ENCODE measurements around the gene MDGA2. TPM values are rescaled to one million over a fixed set of nuclear protein-coding genes. Genes with fewer than 3 reads are reported as not detected.

Gene MDGA2
- total and polyA plus RNA-seq, 8 donors: 0.14 to 2.9 TPM; not detected in 6

DNA sequence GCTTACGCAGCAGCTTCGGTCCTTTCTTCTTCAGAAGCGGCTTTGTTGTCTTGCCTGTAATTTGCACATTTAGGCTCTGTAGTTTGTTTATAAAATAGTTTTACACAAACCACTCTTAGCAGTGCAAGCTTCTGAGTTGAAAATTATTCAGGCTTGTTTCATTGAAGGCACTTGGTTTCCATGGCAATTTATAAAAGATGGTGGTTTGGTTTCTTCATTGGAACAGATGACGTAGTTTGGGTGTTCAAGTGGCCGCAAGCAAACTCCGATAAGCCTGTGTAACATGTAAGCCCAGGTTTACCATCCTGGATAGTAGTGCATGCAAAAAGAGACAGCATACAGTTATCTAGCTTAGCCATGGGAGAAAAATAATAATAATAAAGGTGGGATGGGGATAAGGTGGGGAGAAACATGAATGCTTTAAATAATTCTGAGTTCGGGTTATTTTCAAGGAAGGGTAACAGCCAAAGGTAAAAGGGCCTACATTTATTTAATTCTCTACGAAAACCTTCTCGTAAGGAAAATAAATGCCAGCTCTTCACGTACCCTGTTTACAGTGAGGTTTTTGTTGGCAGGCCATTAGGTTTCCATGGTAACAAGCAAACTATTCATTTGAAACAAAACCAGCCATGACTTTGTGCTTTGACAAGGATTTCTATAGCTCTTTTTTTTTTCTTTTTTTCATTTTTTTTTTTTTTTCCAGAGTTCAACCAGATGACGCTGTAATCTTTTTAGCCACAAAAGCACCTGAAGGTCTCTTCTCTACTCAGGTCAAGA, 834.3 kb downstream of the MDGA2 start:
- Histone ChIP-seq H3K4me1 (no peaks in the 10 kb centered on the region), H3K27ac (no peak overlapping the region), H3K36me3 (no peaks in the 10 kb centered on the region), H3K27me3 (no peaks in the 10 kb centered on the region), H3K9me3 (no peaks in the 10 kb centered on the region), H3K4me3 (no peak overlapping the region)
- intact Hi-C loops (cut with DNase I; ENCODE audit: low total_unique reads): no loop called here
- TF ChIP-seq EP300 (IDR thresholded peaks at IDR 0.05): no peak
- no peak for TF ChIP-seq POLR2AphosphoS5 (IDR thresholded peaks at IDR 0.05)
- TF ChIP-seq, protein P1, sequence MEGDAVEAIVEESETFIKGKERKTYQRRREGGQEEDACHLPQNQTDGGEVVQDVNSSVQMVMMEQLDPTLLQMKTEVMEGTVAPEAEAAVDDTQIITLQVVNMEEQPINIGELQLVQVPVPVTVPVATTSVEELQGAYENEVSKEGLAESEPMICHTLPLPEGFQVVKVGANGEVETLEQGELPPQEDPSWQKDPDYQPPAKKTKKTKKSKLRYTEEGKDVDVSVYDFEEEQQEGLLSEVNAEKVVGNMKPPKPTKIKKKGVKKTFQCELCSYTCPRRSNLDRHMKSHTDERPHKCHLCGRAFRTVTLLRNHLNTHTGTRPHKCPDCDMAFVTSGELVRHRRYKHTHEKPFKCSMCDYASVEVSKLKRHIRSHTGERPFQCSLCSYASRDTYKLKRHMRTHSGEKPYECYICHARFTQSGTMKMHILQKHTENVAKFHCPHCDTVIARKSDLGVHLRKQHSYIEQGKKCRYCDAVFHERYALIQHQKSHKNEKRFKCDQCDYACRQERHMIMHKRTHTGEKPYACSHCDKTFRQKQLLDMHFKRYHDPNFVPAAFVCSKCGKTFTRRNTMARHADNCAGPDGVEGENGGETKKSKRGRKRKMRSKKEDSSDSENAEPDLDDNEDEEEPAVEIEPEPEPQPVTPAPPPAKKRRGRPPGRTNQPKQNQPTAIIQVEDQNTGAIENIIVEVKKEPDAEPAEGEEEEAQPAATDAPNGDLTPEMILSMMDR (IDR thresholded peaks at IDR 0.05): no peak
- no peak for TF ChIP-seq POLR2A (IDR thresholded peaks at IDR 0.05)
- WGBS, 5 donors: 76 to 91% (median 81%) methylated on average over 11 of the region's 11 CpGs
- peak in 1 of 2 donors; percentile 41 for DNase-seq

DNA sequence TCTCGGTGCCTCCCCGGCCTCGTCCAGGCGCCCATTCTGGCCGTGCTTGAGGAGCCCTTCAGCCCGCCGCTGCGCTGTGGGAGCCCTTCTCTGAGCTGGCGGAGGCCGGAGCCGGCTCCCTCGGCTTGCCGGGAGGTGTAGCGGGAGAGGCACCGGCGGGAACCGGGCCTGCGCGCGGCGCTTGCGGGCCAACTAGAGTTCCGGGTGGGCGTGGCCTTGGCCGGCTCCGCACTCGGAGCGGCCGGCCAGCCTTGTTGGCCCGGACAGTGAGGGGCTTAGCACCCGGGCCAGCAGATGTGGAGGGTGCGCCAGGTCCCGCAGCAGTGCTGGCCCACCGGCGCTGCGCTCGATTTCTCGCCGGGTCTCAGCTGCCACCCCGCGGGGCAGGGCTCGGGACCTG, 855.1 kb downstream of the MDGA2 start:
- Histone ChIP-seq H3K27ac (no peak overlapping the region), H3K9me3 (peaks cover 0 to 6% (median 3%) of the 10 kb centered on the region in 4 donors), H3K36me3 (no peaks in the 10 kb centered on the region), H3K27me3 (no peaks in the 10 kb centered on the region), H3K4me3 (no peak overlapping the region), H3K4me1 (no peaks in the 10 kb centered on the region)
- no peak for DNase-seq
- intact Hi-C loops (cut with DNase I; ENCODE audit: low total_unique reads): no loop called here
- WGBS, 5 donors: 94 to 97% (median 95%) methylated on average over 20 to 42 of the region's 42 CpGs
- TF ChIP-seq, protein P1 (IDR thresholded peaks at IDR 0.05): no peak
- no peak for TF ChIP-seq EP300 (IDR thresholded peaks at IDR 0.05)
- TF ChIP-seq POLR2A (IDR thresholded peaks at IDR 0.05): no peak
- no peak for TF ChIP-seq POLR2AphosphoS5 (IDR thresholded peaks at IDR 0.05)

DNA sequence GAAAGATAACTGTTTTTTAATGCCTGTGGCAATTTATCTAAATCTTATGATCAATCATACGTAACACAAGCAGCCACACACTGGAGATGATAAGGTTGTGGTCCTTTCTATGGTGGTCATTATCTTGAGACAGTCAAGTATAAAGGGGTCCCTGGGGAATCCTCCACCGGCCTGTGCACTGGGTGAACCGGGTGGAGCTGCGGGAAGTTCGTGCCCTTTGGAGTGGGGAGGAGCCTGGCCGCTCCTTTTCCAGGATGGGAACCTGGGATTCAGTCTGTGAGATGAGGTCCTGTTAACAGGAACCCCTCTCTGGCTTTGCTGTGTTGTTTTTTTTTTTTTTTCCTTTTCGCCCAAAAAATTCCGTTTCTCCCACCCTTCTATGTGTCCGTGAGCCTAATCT, 856.3 kb downstream of the MDGA2 start:
- H3K27me3 ChIP-seq: no peaks in the 10 kb centered on the region
- DNase-seq: no peak
- 75 to 86% (median 84%) methylated on average over 9 of the region's 9 CpGs for WGBS, 5 donors
- no peak overlapping the region for H3K4me3 ChIP-seq
- no peaks in the 10 kb centered on the region for H3K36me3 ChIP-seq
- TF ChIP-seq POLR2A (IDR thresholded peaks at IDR 0.05) (no peak), POLR2AphosphoS5 (IDR thresholded peaks at IDR 0.05) (no peak), EP300 (IDR thresholded peaks at IDR 0.05) (no peak)
- TF ChIP-seq, protein P1 (IDR thresholded peaks at IDR 0.05): no peak
- no peak overlapping the region for H3K27ac ChIP-seq
- H3K4me1 ChIP-seq: no peaks in the 10 kb centered on the region
- peaks cover 0 to 6% (median 3%) of the 10 kb centered on the region in 4 donors for H3K9me3 ChIP-seq
- intact Hi-C loops (cut with DNase I; ENCODE audit: low total_unique reads): no loop called here

DNA sequence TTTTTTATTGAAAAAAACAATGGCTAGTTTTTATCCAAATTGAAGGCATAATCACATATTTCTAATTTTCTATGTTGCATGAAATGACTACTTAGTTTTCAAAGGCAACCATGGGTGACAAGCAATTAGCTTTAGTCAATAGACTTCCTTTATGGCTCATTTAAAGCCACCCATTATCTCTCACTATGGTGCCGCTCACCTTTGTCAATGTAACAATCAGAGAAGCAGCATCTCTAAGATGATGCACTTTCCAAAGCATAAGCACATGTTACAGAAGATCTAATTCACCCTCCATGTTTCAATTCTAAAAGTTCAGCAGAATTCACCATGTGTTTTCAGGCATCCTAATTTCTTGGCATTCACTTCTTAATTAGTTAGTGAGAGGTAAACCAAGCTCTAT, 857.3 kb downstream of the MDGA2 start:
- no peak overlapping the region for H3K4me3 ChIP-seq
- intact Hi-C loops (cut with DNase I; ENCODE audit: low total_unique reads): no loop called here
- H3K27me3 ChIP-seq: no peaks in the 10 kb centered on the region
- DNase-seq: no peak
- no peaks in the 10 kb centered on the region for H3K4me1 ChIP-seq
- H3K36me3 ChIP-seq: no peaks in the 10 kb centered on the region
- no peak overlapping the region for H3K27ac ChIP-seq
- TF ChIP-seq POLR2AphosphoS5 (IDR thresholded peaks at IDR 0.05): no peak
- WGBS, 5 donors: 85 to 92% (median 89%) methylated on average over 1 of the region's 1 CpG
- H3K9me3 ChIP-seq: peaks cover 0 to 6% (median 3%) of the 10 kb centered on the region in 4 donors

DNA sequence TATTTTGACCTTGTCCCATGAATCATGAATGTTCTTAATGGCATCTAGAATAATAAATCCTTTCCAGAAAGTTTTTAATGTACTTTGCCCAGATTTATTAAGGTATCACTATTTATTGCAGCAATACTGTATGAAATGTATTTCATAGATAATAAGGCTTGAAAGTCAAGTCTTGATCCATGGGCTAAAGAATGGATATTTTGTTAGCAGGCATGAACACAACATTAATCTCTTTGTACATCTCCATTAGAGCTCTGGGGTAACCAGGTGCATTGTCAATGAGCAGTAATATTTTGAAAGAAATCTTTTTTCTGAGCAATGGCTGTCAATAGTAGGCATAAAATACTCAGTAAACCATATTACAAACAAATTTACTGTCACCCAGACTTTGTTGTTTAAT, 882.3 kb downstream of the MDGA2 start:
- TF ChIP-seq, protein P1 (IDR thresholded peaks at IDR 0.05): no peak
- no peak for TF ChIP-seq EP300 (IDR thresholded peaks at IDR 0.05)
- TF ChIP-seq POLR2AphosphoS5 (IDR thresholded peaks at IDR 0.05): no peak
- TF ChIP-seq POLR2A (IDR thresholded peaks at IDR 0.05): no peak
- H3K36me3 ChIP-seq: no peaks in the 10 kb centered on the region
- H3K9me3 ChIP-seq: peaks cover 0 to 6% (median 0%) of the 10 kb centered on the region in 4 donors
- H3K27ac ChIP-seq: no peak overlapping the region
- DNase-seq: no peak
- no peak overlapping the region for H3K4me3 ChIP-seq
- no peaks in the 10 kb centered on the region for H3K4me1 ChIP-seq
- no peaks in the 10 kb centered on the region for H3K27me3 ChIP-seq
- intact Hi-C loops (cut with DNase I; ENCODE audit: low total_unique reads): no loop called here

Measured in stomach (tissue), 9 donors.